ENCODE results near the gene KIAA0586.
"Not testable (repeated sequence)": the region's sequence is repeated elsewhere in the genome, so short reads cannot be mapped to it uniquely, and the experiment has no call there.

KIAA0586 gene

DNA sequence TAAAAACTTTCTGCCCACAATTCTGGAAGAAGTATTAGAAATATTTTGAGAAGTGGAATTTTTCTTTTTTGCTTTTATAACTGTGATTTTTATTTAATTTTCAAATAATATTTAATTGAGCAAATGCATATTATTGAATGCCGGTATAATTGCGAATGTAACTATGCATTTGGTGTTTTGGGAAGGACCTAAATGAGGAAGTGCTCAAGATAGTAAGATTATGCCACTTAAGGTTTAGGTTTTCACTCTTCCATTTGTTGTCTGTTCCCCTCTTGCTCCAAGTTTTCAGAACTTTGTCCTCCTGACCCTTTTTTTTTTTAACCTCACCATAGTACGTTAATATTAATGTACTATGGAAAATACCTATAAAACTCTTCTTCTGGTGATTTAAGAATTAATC, 85.8 kb downstream of the KIAA0586 start:
- H3K9me3 ChIP-seq (ENCODE audit: severe bottlenecking): no peaks in the 10 kb centered on the region
- ATAC-seq (ENCODE audit: low read depth) (no peak), DNase-seq (ENCODE audit: low spot score) (no peak)
- no peak overlapping the region for H3K27ac ChIP-seq (ENCODE audit: poor library complexity, severe bottlenecking)
- H3K4me3 ChIP-seq (ENCODE audit: severe bottlenecking): no peak overlapping the region
- peaks cover 29% of the 10 kb centered on the region for H3K36me3 ChIP-seq (ENCODE audit: low read depth)
- TF ChIP-seq CTCF (IDR thresholded peaks at IDR 0.05; ENCODE audit: poor library complexity, severe bottlenecking): no peak
- no peaks in the 10 kb centered on the region for H3K27me3 ChIP-seq (ENCODE audit: insufficient read depth, poor library complexity, severe bottlenecking)
- H3K4me1 ChIP-seq (ENCODE audit: insufficient read depth, poor library complexity, severe bottlenecking): no peaks in the 10 kb centered on the region

DNA sequence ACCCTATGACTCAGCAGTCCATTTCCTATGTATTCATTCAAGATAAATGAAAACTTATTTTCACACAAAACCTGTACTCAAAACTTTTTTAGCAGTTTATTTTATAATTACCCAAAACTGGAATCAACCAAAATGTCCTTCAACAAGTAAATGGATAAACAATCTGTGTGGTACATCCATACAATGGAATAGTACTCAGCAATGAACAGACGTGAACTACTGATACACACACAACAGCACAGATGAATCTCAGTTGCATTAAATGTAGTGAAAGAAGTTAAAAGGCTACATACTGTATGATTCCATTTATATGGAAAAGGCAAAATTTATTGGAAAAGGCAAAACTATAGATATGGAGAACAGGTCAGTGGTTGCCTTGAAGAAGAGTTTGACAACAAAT, 90.1 kb downstream of the KIAA0586 start:
- no peak overlapping the region for H3K27ac ChIP-seq (ENCODE audit: poor library complexity, severe bottlenecking)
- DNase-seq (ENCODE audit: low spot score): no peak
- H3K9me3 ChIP-seq (ENCODE audit: severe bottlenecking): no peaks in the 10 kb centered on the region
- ATAC-seq (ENCODE audit: low read depth): no peak
- no peak overlapping the region for H3K4me3 ChIP-seq (ENCODE audit: severe bottlenecking)
- no peaks in the 10 kb centered on the region for H3K4me1 ChIP-seq (ENCODE audit: insufficient read depth, poor library complexity, severe bottlenecking)
- no peaks in the 10 kb centered on the region for H3K27me3 ChIP-seq (ENCODE audit: insufficient read depth, poor library complexity, severe bottlenecking)
- peaks cover 10% of the 10 kb centered on the region; the same call in 1 of the 2 replicates for H3K36me3 ChIP-seq (ENCODE audit: low read depth)
- TF ChIP-seq CTCF (IDR thresholded peaks at IDR 0.05; ENCODE audit: poor library complexity, severe bottlenecking): no peak

GRCh38 chr14:58525691-58526090, 98.2 kb downstream of the KIAA0586 start:
- not testable (repeated sequence) for H3K27me3 ChIP-seq (ENCODE audit: insufficient read depth, poor library complexity, severe bottlenecking); H3K4me3 ChIP-seq (ENCODE audit: severe bottlenecking); H3K36me3 ChIP-seq (ENCODE audit: low read depth); DNase-seq (ENCODE audit: low spot score); H3K4me1 ChIP-seq (ENCODE audit: insufficient read depth, poor library complexity, severe bottlenecking); ATAC-seq (ENCODE audit: low read depth); H3K27ac ChIP-seq (ENCODE audit: poor library complexity, severe bottlenecking); H3K9me3 ChIP-seq (ENCODE audit: severe bottlenecking)

DNA sequence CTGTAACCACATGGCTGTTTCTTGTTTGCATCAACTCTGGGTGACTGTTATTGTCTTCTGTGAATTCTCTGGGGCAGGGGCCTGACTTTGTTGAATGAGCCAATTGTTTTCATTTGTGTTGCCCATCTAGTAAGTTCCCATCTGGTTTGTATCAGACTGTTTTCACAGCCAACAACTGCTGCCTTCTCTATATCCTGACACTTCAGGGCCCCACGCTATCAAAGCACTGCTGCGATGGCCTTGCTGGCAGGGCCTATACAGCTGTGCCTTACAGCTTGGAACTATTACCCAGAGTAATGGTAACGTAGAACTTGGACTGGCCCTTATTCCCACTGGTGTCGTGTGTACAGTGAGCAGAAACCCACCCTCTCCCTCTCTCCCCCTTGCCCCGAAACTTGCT, 105.9 kb downstream of the KIAA0586 start:
- ATAC-seq (ENCODE audit: low read depth) (no peak), DNase-seq (ENCODE audit: low spot score) (no peak)
- Histone ChIP-seq H3K27me3 (ENCODE audit: insufficient read depth, poor library complexity, severe bottlenecking) (no peaks in the 10 kb centered on the region), H3K9me3 (ENCODE audit: severe bottlenecking) (no peaks in the 10 kb centered on the region), H3K27ac (ENCODE audit: poor library complexity, severe bottlenecking) (no peak overlapping the region), H3K4me1 (ENCODE audit: insufficient read depth, poor library complexity, severe bottlenecking) (no peaks in the 10 kb centered on the region), H3K36me3 (ENCODE audit: low read depth) (no peaks in the 10 kb centered on the region), H3K4me3 (ENCODE audit: severe bottlenecking) (no peak overlapping the region)
- no peak for TF ChIP-seq CTCF (IDR thresholded peaks at IDR 0.05; ENCODE audit: poor library complexity, severe bottlenecking)

- DNase-seq (ENCODE audit: low spot score): no peak
- no peak for ATAC-seq (ENCODE audit: low read depth)
Observed at GRCh38 chr14:58535044-58535443, 107.5 kb downstream of the KIAA0586 start.

More at GRCh38 chr14:58535044-58535443, 107.5 kb downstream of the KIAA0586 start:
- H3K4me1 ChIP-seq (ENCODE audit: insufficient read depth, poor library complexity, severe bottlenecking): no peaks in the 10 kb centered on the region
- H3K36me3 ChIP-seq (ENCODE audit: low read depth): no peaks in the 10 kb centered on the region
- H3K4me3 ChIP-seq (ENCODE audit: severe bottlenecking): no peak overlapping the region
- TF ChIP-seq CTCF (IDR thresholded peaks at IDR 0.05; ENCODE audit: poor library complexity, severe bottlenecking): no peak
- H3K9me3 ChIP-seq (ENCODE audit: severe bottlenecking): no peaks in the 10 kb centered on the region
- no peaks in the 10 kb centered on the region for H3K27me3 ChIP-seq (ENCODE audit: insufficient read depth, poor library complexity, severe bottlenecking)
- H3K27ac ChIP-seq (ENCODE audit: poor library complexity, severe bottlenecking): no peak overlapping the region
